Measurements from ENCODE around the gene GUK1. TPM values are rescaled to one million over a fixed set of nuclear protein-coding genes. Genes with fewer than 3 reads are reported as not detected.
"Not testable (repeated sequence)": the region's sequence is repeated elsewhere in the genome, so short reads cannot be mapped to it uniquely, and the experiment has no call there.

The GUK1 gene
- total RNA-seq, 1 donor from 2014 or later = 235 TPM

DNA sequence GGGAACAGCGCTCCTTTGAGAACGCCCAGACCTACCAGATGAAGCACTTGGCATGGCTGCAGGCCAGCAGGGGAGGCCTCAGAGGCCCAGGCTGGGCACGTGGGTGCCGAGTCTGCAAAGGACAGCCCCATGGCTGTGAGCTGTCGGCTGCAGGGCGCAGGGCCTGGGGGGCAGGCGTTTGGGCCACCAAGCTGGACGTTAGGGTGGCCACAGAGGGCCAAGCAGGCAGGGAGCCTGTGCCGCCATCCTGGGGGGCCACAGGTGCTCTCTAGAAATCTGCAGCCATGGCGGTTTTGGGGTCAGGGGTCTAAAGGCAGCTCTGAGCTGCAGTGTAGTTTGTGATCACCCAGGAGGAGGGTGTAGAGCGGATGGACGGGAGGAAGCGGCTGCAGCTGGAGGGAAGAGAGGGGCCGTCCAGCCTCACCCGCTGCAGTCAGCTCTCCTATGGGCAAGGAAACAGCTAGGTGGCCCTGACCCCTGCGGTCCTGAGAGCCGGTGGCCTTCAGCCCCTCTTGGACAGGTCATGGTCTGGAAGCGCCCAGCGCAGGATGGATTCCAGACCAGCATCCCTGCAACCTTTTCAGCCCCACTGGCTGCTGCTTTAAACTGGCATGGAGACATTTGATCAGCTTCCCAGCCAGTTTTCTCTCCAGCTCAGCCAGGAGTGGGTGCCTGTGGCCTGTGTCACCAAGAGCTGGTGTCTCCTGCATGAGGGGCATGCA is 36.5 kb downstream of the GUK1 start:
- no peak for DNase-seq (ENCODE audit: low spot score)

DNA sequence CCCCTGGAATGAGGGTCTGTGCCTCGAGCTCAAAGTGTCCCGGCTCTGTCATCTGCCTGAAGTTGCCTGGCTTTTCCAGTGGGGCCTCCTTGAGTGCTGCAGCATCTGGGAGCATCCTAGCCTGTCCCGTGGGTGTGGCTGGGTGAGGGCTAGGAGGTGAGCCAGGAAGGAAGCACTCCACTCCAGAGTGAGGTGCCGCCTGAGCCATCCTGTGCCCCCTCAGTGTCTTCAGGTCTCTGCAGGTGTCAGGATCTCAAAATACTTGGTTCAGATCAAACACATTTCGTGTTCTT is 37.0 kb downstream of the GUK1 start:
- no peak for DNase-seq (ENCODE audit: low spot score)

DNA sequence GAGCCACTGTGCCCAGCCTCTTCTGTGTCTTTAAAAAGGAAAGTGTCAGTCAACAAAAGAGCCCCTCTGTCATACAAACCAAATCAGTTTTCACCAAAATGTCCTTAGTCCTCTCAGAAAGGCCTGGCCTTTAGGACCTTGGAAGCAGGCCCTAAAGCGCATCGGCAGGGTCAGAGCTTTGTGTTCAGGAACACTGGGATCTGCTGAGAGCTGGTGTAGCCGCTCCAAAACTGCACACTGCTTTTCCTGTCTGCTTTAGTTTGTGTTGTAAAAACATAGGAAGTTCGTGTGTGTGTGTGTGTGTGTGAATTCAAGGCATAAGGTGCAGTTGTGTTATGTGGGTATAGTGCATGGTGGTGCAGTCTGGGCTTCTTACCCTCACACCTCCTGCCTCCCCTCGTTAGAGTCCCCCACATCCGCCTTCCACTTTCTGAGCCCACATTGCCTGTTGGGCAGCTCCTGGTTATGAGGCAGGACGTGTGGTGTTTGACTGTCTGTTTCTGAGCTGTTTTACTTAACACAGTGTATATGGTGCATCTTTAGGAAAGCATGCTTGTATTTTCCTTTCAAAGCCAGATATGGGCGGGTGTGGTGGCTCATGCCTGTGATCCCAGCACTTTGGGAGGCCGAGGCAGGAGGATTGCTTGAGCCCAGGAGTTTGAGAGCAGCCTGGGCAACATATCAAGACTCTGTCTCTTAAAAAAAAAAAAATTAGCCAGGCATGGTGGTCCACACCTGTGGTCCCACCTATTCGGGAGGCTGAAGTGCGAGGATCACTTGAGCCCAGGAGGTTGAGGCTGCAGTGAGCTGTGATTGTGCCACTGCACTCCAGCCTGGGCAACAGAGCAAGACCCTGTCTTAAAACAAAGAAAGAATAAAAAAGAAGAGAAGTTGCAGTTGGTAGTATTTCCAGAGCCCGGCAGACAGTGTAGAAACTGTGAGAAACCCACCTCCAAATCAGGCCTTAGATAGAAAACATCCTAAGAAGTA is 37.9 kb downstream of the GUK1 start:
- no peak for DNase-seq (ENCODE audit: low spot score)

DNA sequence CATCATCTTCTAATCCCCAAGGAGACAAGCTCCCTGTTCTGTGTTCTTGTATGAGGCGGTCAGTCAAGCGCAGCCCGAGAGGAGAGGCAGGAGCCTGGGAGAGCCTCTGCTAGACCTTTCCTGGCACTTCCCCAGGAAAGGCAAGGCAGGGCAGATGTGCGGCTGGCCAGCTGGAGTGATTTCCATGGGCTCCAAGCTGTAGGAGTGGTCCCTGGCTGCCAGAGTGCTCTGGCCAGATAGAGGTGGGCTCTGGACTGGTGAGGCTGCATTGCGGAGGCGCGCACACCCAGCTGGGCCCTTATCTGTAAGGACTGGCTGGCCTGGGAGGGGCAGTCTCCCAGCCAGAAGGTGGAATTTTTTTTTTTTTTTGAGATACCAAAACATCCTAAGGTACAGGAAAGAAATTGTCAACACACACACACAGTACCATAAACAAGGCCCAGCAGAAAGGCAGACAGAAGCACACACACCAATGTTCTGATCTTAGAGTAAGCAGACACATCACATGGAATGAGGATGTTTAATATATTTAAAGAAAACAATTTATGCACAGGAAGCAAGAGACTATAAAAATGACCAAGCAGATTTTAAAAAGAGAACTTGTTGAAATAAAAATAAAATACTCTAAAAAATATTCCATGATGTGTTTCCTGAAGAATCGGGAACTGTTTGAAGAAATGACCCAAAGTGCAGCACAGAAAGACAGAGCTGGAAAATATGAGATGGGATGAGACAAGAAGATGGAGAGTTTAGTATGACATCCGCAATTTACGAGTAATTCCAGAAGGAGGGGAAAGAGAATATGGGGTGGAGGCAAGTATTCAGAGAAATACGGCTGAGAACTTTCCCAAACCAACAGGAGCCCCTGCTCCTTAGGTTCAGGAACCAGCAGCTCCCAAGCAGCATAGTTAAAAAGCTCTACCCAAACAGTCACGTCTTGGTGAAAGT is 38.9 kb downstream of the GUK1 start:
- DNase-seq (ENCODE audit: low spot score) = no peak

DNA sequence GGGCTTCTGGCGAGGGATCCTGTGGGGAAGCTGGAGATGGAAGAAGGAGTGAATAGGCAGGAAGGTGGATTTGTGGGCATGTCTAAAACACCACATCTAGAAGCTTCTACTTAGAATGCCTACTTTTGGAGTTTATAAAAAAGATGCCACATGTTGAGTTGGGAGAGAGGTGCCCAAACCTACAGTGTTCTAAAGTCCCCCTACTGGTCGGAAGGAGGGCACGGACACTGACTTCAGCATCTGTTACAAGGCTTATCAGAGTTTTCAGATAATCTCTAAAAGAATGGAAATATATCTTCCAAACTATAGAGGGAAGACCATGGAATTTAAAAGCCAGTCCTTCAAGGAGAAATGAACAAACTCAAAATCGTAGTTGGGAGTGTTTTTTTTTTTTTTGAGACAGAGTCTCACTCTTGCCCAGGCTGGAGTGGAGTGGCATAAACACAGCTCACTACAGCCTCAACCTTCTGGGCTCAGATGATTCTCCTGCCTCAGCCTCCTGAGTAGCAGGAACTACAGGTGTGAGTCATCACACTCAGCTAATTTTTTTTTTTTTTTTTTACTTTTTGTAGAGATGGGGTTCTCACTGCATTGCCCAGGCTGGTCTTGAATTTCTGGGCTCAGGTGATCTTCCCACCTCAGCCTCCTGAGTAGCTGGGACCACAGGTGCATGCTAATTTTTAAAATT is 40.3 kb downstream of the GUK1 start:
- DNase-seq (ENCODE audit: low spot score) = no peak

DNA sequence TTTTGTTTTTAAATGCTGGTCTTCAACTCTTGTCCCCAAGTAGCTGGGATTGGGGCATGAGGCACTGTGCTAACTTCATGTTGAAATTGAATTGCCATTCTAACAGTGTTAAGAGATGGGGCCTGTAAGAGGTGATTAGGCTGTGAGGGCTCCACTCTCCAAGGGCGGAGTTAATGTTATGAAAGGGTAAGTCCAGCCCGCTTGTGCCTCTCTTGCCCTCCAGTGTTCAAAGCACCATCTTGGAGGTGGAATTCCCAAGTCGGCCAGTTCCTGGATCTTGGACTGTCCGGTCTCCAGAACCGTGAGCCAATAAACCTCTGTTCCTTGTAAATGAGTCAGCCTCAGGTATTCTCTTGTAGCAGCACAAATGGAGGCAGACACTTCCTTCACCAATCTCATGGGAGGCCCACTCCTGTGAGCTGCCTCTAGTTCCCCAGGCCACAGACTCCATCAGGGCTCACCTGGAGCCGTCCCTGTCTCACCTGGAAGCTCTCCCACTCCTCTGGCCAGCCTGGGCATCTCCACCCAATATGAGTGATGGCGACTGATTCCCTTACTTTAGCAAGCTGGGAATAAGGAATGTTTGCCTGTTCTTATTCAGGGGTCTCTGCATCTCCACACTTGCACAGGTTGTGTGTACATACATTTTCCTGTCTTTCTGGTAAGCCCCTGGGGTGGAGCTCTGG is 41.0 kb downstream of the GUK1 start:
- DNase-seq (ENCODE audit: low spot score) = no peak

DNA sequence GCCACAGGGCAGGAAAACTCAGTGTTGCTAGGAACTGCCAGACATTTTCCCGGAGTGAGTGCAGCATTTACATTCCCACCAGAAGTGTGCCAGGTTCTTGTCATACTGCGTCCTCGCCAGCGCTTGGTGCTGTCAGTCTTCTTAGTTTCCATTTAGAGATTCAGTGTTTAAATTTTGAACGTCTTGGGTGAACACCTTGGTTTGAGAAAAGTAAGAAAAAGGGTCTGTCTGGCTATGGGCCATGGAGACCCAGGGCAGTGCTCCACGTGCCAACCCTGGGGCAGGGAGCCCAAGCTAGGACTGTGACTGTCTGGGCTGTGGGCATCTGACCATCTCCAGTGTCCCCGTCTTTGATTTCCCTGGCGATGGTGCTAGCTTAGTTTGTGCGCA is 41.6 kb downstream of the GUK1 start:
- no peak for DNase-seq (ENCODE audit: low spot score)

DNA sequence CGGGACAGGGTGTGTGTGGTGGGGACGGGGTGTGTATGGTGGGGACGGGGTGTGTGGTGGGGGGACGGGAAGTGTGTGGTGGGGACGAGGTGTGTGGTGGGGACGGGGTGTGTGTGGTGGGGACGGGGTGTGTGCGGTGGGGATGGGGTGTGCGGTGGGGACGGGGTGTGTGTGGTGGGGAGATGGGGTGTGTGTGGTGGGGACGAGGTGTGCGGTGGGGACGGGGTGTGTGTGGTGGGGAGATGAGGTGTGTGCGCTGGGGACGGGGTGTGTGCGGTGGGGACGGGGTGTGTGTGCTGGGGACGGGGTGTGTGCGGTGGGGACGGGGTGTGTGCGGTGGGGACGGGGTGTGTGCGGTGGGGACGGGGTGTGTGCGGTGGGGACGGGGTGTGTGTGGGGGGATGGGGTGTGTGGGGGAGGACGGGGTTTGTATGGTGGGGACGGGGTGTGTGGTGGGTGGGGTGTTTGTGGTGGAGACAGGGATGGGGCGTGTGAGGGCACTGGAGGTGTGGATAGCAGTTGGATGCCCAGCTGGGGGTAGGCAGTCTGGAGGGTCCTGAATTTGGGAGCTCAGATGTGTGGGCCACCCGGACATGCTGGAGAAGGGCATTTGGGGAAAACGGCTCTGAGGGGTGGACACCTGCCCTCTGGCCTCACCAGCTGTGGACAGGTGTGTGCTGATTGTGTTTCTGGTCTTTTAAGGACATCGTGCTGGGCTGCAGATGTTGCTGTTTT is 42.4 kb downstream of the GUK1 start:
- DNase-seq (ENCODE audit: low spot score) = no peak

DNA sequence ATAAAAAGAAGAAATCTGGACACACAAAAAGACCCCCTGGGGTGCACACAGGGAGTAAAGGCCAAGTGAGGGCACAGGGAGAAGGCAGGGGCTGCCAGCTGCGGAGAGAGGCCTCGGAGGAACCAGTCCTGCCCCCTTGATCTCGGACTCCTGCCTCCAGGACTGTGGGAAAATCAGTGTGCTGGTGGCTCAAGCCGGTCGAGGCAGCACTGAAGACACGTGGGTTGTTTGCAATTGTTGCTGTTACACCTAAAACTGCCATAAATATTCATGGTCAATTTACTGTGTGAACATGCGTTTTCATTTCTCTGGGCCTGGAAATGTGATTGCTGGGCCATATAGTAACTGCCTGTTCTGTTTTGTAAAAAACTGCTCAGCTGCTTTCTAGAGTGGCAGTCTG is 44.1 kb downstream of the GUK1 start:
- DNase-seq (ENCODE audit: low spot score) = no peak

DNA sequence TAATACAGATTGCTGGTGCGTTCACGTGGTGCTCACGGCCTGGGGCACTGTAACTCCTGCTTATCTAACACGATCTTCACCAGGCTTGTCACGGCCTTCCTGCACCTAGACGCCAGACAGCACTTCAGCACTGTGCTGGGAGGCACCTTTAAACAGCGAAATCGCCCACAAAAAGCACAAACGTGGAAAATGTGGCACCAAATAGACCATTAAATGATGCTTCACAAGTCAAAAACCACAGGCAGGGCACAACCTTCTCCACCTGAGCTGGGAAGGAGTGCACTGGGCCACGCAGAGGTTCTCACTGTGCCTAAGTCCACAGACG is 45.5 kb downstream of the GUK1 start:
- DNase-seq (ENCODE audit: low spot score) = no peak

DNA sequence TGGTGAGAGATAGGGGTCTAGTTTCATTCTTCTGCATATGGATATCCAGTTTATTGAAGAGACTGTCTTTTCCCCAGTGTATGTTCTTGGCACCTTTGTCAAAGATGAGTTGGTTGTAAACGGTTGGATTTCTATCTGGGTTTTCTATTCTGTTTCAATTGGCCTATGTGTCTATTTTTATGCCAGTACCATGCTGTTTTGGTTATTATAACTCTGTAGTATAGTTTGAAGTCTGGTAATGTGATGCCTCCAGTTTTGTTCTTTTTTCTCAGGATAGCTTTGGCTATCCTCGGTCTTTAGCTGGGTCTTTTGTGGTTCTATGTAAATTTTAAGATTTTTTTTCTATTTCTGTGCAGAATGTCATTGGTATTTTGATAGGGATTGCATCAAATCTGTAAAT is 48.2 kb downstream of the GUK1 start:
- not testable (repeated sequence) for DNase-seq (ENCODE audit: low spot score)

DNA sequence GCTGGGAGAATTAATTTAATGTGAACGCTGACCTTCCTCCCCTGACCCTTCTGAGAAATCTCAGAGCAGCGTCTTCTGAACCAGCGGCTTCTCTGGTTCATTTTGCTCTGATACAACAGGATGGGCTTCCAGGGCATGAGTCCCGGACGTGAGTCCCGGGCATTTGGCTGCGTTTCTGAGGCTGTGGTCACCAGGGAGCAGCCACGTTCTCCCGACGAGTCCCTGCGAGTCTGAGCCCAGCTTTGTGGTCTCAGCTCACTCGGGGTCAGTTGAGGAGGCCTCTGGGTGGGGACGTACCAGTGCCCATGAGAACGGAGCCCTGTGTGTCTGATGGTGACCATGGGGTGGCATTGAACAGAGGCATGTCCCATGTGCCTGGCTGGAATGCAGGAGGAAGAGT is 50.1 kb downstream of the GUK1 start:
- DNase-seq (ENCODE audit: low spot score) = no peak

DNA sequence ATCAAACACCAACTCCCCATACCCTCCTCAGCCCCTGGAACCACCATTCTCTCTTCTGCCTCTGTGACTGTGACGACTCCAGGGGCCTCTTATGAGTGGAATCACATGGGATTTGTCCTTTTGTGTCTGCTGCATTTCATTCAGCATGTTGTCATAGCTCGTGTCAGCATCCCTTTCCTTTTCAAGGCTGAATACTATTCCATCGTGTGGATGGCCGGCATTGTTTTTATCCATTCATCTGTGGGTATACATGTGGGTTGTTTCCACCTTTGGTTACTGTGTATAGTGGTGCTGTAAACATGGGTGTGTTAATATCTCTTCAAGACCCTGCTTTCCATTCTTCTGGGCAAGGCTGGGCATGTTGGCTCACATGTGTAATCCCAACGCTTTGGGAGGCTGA is 50.7 kb downstream of the GUK1 start:
- DNase-seq (ENCODE audit: low spot score) = no peak

DNA sequence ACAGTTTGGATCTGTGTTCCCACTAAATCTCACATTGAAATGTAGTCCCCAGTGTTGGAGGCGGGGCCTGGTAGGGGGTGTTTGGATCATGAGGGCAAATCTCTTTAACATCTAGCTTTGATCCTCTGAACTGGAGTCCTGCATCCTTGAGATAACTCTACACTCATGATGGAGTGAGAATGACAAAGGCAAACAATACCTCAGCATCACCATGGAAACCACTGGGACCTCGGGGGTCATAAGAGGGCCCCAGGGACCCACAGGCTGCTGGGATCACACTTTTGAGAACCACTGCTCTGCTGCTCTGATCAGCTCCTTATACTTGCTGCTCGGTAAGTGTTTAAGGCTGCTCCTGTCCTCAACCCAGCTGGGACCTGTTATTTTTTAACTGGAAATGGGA is 54.4 kb downstream of the GUK1 start:
- no peak for DNase-seq (ENCODE audit: low spot score)

DNA sequence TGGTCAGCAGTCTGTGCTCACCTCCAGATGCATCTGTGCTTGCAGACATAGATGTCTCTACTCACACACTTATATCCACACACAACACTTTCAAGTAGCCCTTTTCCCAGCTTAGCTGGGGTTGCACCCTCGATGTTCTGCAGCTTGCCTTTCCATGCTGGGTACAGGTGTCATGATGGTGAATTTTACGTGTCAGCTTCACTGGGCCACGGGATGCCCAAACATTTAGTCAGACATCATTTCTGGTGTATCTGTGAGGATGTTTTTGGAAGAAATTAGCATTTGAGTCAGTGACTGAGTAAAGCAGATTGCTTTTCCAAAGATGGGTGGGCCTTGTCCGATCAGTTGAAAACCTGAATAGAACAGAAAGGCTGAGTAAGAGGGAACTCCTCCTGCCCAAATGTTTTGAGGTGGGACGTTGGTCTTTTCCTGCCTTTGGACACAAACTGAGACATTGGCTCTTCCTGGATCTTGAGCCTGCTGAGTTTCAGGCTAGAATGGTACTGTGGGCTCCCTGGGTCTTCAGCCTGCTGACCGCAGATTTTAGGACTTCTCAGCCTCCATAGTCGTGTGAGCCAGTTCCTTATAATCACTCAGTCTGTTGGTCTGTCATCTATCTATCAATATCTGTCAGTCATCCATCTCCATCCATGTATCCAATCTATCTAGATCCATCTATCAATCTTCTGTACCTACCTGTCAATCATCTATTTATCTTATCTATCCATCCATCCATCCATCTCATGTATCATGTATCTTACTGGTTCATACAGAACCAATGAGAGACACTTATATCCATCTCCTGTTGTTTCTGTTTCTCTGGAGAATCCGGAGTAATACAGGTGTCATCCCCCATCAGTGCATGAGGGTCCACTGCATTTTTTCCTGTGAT is 55.1 kb downstream of the GUK1 start:
- no peak for DNase-seq (ENCODE audit: low spot score)

DNA sequence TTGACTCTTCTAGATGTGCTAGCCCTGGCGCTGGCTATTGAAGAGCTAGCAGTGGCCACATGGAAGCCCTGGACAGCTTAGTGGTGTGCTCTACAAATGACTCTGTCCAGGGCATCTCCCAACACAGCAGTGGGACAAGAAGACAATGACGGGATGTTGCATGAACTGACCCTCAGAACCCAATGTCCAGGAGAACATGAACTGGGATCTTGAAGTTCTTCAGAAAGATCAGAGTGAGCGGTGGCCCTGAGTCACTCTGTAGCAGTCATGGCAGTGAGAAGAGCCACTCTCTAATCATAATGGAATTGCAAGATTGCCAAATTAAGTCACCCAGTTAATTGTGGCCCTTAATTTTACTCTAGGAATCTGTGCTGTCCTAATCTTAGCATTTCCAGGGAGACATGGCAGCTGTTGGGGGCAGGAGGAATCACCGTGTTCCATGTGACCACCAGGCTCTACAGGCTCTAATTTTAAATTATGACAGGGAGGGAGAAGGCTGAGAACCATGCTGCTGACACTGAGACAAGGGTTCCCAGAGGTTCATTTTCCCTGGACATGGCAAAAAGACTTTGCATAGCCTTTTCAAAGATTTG is 57.6 kb downstream of the GUK1 start:
- DNase-seq (ENCODE audit: low spot score) = no peak
